ENCODE results near the gene CIDEB.

- TF ChIP-seq REST (IDR thresholded peaks at IDR 0.05; ENCODE audit: insufficient read depth in 1 of 2, low read depth in 2 of 2, low read length in 2 of 2) (no peak), TAF1 (IDR thresholded peaks at IDR 0.05; ENCODE audit: borderline replicate concordance, insufficient read depth, low read length) (no peak), SIN3A (IDR thresholded peaks at IDR 0.05; ENCODE audit: borderline replicate concordance, insufficient read depth, low read length) (no peak), POLR2AphosphoS5 (IDR thresholded peaks at IDR 0.05; ENCODE audit: low read depth, low read length) (no peak), FOXP2 (optimal IDR thresholded peaks at IDR 0.05; ENCODE audit: borderline replicate concordance, extremely low read depth, extremely low read length, insufficient read depth) (no peak)
Measured at GRCh38 chr14:24310265-24310645, 2.5 kb upstream of the CIDEB start.

All from PFSK-1 (cell line).